Right ventricle myocardium superior (tissue), 1 donor: ENCODE data around the gene PTPRG. TPM values are rescaled to one million over a fixed set of nuclear protein-coding genes. Genes with fewer than 3 reads are reported as not detected.
A peak's percentile ranks its signal among the peaks of the same experiment; 100 is the strongest.

Experiments
- ATAC-seq: fragments of 200-7000 bp; cut with Tn5 transposase; one replicate; pipeline ENCODE4 v1.9.1; 2020; ENCODE audit warnings: mild to moderate bottlenecking; ENCODE audit not compliant: poor library complexity
- DNase-seq: peaks from one replicate; pipeline ENCODE4 v3.0.0-alpha.2; 2020
- intact Hi-C: fragments of 100-400 bp; cut with DNase I; formaldehyde crosslinking; loops from one replicate; pipeline ENCODE4 v1.11.2; 2022
- total RNA-seq: library from RNA; stranded (reverse); fragmentation: NEBNext Ultra II Directional; extraction: Animal tissue kit (Norgen Biotek cat#: 25700); gene quantifications from one replicate; pipeline ENCODE4 v1.2.1, GENCODE V29; 2021
- donor health status: DM: no; HTN: yes; CAD: no; lungs with severe emphysema.

Gene PTPRG
- total RNA-seq, 1 donor from 2014 or later, result 29.7 TPM

DNA sequence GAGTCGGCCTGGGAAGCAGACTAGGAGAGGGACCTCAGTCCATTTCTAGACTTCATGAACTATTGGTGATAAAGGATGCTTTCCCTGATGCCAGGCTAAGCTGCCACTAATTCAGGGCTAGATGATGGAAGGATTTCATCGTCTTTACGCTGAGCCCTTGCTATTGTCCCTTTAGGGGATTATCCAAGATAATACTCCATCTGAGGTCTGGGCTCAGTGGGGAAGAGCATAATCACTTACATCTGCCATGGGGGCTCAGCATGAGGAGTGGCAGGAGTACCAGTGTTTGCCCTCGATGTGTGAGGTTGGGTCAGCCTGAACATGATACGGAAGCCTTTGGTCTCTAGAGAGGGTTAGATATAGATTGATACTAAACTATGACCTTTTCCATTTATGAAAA lies 47.3 kb downstream of the PTPRG start:
- ATAC-seq (no peak), DNase-seq (no peak)
- intact Hi-C loops, result no loop called here

DNA sequence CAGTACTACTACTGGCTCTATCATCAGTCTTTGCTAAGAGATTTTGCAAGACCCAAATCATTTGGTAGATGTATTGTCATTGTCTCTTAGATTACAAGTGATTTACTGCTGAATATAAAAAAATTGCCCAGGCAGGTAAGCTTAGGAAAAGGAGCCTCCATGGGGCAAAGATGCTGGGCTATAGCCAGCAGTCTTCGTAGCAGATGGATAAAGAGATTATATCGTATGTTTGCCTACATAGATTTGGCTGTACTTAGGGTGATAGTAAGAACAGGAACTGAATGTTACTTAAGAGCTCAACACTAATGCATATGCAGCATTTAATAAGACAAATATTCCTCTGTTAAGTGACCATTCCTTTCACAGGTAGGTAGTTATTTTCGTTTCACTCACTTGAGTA lies 48.9 kb downstream of the PTPRG start:
- intact Hi-C loops, result no loop called here
- DNase-seq (no peak), ATAC-seq (no peak)

DNA sequence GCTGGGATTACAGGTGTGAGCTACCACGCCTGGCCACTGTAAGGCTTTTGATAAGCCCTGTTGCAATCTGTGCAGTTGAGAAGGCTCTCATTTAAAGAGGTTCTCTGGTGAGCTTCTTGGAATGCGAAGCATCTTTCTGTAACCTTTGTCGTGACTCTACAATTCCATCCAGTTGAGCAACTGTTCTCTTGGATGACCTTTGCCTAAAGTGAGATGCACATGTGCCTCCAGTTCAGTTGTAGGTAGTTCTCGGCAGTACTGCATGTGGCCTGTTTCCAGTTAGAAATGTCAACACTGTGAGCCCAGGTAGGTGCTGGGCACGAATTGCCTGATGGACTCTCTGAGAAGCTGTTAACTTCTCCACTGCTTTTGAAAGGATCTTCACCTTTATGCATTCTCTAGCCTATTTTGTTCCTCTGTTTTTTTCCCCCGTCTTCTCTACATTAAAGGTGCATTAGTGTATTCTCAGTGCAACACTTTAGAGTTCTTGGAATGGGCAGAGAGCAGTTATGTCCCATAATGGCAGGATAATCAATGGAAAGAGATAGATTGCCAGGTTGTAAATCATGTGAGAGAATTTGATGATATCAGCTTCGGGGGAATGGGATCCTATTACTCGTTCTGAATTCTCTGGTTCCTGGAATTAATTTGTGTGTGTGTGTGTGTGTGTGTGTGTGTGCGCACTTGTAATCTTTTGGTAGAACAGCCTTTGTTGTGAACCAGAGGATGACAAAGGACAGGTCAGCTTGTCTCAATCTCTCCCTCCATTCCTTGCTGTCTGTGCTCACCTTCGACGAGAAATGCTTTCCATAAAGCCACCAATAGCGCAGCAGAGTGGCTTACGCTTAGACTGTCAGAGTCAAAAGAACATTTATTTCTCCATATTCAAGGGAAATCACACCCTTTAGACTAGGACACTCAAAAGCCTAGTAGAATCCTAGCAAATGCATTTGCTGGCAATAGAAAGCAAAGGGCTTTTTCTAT lies 51.1 kb downstream of the PTPRG start:
- intact Hi-C loops, result no loop called here
- ATAC-seq, result no peak
- DNase-seq, result no peak

DNA sequence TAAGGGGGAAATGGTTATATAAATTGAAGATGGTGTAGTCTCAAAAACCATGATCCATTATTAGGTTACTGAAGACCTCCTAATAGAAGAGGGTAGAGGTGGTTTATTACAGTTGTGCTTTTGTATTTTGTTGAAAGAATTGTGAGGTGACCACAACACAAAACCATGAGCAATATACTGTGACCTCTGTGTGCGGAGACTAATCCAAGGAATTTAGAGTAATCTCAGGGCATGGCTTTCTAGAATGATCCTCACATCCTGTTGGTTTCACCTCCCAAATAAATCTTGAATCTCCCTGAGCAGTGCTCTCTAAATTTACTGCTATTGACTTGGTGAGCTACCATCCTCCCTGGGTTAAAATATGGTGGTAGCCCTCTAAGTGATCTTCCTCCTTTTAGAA lies 52.3 kb downstream of the PTPRG start:
- intact Hi-C loops, result no loop called here
- no peak for DNase-seq
- no peak for ATAC-seq

DNA sequence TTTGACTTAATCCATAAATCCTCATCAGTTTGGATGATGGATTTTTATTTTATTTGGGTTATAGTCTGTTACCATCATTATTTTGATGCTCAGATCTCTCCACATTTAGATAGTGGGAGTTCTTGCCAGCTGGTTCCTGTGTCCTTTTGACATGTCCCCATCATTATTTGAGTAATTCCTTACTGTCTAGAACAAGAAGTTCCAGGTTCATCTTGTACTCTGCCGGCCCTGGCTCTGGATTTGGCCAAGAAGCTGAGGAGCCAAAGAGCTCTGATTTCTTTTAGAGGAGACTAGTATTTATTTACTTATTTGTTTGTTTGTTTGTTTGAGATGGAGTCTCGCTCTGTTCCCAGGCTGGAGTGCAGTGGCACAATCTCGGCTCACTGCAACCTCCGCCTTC lies 54.3 kb downstream of the PTPRG start:
- DNase-seq (no peak), ATAC-seq (peak; percentile 47)
- intact Hi-C loops, result no loop called here

DNA sequence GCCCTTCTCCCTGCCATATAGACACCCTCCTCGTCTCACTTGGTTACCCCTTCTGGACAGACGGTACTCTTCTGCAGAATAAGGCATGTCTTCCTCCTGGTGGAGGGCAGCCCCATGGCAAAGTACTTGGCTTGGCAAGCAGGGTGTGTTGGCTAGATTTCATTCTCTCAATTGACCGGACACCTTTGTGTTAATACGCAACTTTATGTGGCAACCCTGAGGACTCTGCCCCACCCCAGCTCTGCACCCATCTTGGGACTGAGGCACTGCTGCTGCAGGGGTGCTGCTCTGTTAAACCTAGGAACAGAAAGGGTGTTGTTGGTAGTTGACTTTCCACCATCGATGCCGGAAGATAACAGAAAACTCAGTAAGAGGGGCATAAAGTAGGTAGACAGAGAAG lies 55.2 kb downstream of the PTPRG start:
- intact Hi-C loops, result no loop called here
- DNase-seq (no peak), ATAC-seq (no peak)

DNA sequence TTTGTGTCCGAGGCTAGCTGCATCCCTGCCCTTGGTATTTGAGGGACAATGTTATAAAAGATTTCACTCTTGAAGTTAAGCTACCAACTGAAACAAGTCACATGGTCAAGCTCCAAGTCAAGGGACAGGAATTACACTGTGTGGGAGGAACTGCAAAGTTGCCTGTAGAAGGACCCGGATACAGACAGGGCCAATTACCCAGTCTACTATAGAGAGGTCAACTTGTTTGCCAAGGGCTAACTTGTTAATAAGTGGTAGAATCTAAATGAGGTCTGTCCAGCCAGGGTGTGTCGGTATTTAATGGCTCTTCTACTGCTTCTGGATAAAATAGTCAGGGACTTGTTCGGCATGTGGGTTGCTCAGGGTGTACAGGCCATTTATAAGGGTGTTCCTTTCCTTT lies 55.7 kb downstream of the PTPRG start:
- no peak for DNase-seq
- intact Hi-C loops, result no loop called here
- peak; percentile 35 for ATAC-seq

DNA sequence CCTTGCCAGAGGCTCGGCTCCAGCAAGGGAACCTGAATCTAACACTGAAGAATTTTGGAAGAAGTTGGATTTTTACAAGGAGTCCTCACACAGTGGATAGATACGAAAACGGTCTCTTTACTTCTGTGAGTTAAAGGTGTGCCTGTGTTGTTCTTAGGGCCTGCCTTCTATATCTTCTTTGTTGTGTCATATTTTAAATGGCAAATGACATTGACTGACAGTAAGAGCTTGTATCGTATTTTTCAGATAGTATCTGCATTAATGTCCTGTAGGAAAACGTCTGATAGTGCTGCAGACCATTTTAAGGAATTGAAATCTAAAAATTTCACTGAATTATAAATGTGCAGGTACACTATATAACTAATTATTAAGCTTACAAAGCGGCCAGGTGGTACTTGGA lies 56.3 kb downstream of the PTPRG start:
- DNase-seq (no peak), ATAC-seq (no peak)
- intact Hi-C loops, result no loop called here

DNA sequence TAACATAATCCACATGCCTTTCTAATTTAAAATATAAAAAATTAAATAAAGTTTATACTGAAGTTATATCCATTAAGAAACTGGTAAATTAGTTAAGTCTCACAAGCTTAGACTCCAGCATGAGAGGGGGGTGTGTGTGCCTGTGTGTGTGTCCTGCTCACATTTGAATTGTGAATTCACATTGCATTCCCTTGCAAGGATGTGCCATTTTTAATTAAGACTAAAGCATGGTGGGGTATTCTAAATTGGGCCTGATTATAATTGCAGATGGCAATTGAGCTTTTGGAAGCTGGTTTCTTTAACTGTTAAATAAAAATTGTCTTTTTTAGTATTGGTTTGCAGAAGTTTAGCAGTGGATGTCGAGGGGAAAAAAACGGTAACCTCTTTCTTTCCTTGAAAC lies 56.9 kb downstream of the PTPRG start:
- DNase-seq, result no peak
- intact Hi-C loops, result no loop called here
- ATAC-seq, result no peak

DNA sequence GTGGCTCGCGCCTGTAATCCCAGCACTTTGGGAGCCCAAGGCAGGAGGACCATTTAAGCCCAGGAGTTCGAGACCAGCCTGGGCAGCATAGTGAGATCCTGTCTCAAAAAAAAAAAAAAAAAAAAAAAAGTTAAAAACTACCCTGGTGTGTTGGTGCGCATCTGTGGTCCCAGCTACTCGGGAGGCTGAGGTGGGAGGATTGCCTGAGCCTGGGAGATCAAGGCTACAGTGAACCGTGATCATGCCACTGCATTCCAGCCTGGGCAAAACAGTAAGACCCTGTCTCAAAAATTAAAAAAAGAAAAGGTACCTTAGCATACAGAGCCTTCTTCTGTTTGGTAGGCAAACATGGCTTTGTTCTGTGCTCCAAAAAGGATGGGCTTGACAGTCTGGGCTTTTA lies 57.5 kb downstream of the PTPRG start:
- intact Hi-C loops, result no loop called here

DNA sequence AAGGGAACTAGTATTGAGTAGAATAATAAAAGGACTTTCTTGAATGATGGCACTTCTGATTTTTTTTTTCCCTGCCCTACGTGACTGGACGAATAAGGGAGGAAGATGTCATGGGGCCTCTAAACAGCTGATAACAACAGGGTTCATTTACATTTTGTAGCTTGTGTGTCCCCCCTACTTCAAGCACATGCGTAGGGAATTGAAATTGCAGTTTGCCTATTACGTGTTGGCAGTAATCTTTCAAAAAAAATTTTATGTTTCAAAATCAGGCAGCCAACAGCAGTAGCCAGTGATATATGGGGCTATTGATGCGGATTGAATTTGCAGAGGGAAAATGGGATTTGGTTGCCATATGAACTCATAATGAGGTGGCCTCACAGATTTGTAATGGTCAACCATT lies 58.7 kb downstream of the PTPRG start:
- intact Hi-C loops, result no loop called here
- DNase-seq (no peak), ATAC-seq (no peak)

More for the DNA sequence above, 57.5 kb downstream of the PTPRG start:
- DNase-seq, result no peak
- no peak for ATAC-seq

DNA sequence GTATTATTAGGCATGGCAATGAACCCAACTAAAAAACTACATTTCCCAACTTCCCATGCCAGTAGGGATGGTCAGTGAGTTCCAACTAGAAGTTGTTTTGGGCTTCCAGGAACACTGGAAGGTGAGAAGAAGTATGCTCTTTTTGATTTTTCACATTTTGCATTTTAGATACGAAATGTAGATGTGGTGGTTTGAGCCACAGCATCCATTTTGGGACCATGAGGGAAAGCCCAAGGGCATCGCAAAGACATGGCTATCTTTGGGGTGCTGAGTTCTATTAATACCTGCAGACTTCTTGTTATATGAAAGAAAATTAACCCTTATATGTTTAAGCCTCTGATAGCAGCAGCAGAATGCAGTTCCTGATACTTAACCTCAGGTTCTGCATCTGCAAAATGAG lies 62.9 kb downstream of the PTPRG start:
- ATAC-seq, result no peak
- intact Hi-C loops, result no loop called here

DNA sequence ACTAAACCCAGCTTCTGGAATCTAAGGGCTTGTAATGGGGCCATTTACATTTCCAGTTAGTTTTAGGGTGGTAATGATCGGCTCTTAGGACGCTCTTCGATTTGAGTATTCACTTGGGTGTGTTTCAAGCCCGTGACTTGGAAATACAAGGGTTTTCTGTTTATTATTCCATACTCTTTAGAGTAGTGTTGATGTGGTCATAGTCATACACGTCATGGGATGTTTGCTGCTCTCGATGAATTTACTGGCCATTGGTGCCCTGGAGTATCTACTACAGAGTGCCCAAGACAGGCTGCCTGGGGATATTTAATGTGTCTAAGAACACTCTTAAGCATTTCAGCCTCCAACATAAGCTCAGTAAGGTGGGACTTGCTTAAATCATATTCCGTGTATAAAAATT lies 64.1 kb downstream of the PTPRG start:
- no peak for ATAC-seq
- intact Hi-C loops, result no loop called here
- DNase-seq, result no peak

More for the DNA sequence above, 62.9 kb downstream of the PTPRG start:
- DNase-seq, result no peak

DNA sequence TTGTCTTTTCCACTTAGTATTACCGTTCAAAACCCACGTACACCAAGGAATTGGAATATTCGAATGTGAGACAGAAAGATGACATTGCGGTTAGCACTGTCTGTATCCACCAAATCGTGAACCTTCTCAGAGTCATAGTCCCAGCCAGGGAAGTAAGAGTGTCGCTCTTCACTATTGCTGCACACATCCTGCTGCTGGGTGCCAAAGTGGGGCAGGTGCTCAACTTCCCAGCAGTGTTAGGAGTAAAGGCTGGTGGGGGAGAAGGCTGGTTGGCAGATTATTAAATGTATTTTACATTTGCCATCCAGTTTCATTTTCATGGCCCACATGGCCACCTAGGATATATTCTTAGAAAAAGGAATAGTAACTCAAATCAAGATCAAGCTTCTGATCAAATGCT lies 65.1 kb downstream of the PTPRG start:
- intact Hi-C loops, result no loop called here
- no peak for DNase-seq
- ATAC-seq, result no peak

DNA sequence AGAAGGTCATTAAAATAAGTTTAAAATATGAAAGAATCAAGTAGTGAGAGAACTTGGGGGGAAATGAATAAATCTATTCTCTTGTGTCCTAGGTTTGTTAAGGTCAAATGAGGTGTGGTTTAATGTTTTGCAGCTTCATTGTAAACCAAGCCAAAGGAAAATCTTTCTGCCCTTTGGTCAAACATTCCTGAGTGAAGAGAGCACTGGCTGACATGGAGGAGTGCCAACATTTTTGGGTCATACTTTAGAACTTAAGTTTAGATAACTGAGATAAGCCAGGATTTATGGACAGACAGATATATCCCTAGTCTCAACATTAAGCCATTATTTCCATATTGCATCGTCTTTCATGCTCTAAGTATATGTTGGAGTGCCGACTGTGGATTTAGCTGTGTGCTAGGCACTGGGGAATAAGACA lies 66.4 kb downstream of the PTPRG start:
- ATAC-seq, result peak; percentile 60
- no peak for DNase-seq
- intact Hi-C loops, result no loop called here

DNA sequence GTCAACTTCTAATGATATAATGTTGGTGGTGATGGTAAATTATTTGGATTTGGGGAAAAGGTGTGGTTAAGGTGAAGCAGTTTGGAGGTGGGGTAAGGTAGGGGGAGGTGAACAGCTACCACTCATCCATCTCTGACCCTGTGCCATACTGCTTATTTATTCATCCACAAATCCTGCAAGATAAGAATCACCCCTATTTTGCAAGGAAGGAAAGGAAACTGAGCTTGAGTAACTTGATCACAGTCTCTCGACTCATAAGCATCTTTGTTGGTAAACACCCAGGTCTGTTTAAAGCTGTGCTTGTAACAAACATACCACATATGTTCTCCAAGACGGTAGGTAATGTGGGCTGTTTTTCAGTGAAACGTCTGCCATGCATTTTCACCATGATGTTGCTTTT lies 67.3 kb downstream of the PTPRG start:
- intact Hi-C loops, result no loop called here
- ATAC-seq, result no peak
- no peak for DNase-seq

DNA sequence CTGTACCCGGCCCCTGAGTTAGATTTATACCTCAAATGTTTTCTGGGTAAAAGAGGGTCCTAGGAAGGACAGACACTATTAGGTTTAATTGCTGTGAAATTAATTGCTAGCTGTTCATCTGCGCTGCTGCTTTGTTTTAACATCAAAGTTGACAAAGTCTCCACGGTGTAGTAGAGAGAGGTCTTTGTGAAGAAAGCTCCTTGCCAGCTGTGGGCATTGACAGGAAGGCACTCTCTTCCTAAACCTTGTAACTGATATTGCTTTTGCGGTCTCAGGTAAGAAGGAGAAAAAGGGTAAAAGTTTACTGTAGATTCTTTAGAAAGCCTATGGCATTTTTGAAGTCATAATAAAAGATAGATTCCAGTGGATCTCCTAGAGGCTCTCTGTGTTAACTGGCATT lies 68.1 kb downstream of the PTPRG start:
- no peak for DNase-seq
- intact Hi-C loops, result no loop called here
- no peak for ATAC-seq

DNA sequence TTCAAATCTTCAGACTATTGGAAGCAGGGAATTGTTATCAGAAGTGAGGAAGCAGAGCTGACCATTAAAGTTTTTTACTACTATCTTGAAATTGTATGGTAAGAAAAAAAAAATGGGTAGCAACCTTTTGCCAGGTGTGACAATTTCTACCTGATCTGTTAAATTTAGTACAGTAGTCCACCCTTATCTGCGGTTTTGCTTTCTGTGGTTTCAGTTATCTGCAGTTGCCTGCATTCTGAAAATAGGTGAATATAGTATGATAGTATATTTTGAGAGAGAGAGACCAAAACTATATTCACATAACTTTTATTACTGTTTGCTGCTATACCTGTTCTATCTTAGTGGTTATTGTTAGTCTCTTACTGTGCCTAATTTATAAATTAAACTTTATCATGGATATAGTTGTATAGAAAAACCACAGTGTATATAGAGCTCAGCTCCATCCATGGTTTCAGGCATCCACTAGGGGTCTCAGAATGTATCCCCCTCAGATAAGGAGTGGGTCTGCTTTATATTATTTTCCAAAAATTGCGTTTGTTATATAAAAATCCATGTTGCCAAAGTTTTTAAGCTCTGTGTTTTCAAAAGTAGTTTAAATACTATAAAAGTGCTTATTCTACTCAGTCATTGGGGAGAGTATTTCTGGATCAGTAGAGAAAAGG lies 69.9 kb downstream of the PTPRG start:
- intact Hi-C loops, result no loop called here
- DNase-seq (no peak), ATAC-seq (no peak)

DNA sequence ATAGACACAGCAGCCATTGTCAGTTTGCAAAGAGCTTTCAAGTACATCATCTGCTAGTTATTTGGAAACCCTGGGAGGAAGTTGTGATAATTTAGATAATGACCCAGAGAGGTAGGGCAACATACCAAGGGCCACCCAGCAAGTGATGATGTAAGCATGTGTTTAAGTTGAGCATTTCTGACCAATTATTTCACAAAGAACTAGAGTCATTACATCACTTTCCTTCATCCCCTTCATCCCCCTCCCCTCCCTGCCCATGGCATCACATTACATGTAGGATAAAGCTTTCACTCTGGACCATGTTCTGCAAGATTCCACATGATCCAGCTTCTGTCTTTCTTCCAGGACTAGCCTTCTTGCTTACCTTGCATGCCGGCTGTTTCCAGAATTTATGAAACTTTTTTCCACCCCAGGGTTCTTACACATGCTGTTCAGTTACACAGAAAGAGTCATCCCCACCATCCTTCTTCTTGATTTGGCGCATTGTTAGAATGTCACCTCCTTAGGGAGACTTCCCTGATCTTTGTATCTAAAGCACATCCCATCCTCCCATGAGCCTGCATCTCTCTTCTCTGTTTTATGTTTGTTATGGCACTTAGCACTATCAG lies 71.3 kb downstream of the PTPRG start:
- ATAC-seq, result no peak
- DNase-seq, result no peak
- intact Hi-C loops, result no loop called here

DNA sequence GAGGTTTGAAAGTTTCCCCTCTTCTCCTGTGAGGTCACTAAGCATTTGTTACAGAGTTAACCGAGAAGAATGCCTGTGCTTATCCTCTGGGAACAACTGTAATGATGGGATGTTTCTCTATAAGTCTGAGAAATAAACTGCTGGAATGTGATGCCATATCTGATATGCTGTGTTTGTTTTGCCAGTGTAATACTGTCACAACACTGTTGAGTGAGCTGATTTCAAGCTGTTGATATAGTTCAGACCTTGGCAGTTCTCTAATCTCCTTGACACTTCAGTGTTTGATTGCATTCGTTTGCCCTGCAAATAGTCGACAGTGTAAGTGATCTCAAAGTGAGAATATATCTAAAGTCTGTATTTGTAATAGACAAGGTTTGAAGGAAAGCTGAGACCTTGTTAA lies 73.3 kb downstream of the PTPRG start:
- ATAC-seq (peak; percentile 5), DNase-seq (no peak)
- intact Hi-C loops, result no loop called here
